ES-I3 (cell line): Measurements from ENCODE around the gene GRAMD1B.

ENCODE experiments used
- H3K36me3 ChIP-seq: 2 replicates; pipeline ENCODE4 v1.6.1; 2013; ENCODE audit warnings: mild to moderate bottlenecking, low read length, control low read depth, moderate library complexity; ENCODE audit not compliant: insufficient read depth
- H3K4me1 ChIP-seq: 2 replicates; pipeline ENCODE4 v1.6.1; 2013; ENCODE audit warnings: mild to moderate bottlenecking, control low read depth, low read length; ENCODE audit not compliant: insufficient read depth
- H3K9ac ChIP-seq: 2 replicates; pipeline ENCODE4 v1.6.1; 2013; ENCODE audit warnings: low read depth, mild to moderate bottlenecking, low read length, moderate library complexity
- H3K9me3 ChIP-seq: 2 replicates; pipeline ENCODE4 v1.6.1; 2013; ENCODE audit warnings: mild to moderate bottlenecking, low read length, moderate library complexity; ENCODE audit not compliant: control insufficient read depth, insufficient read depth

GRAMD1B gene

GRCh38 chr11:123582992-123583504 lies 153.0 kb downstream of the GRAMD1B start:
- no peaks in the 10 kb centered on the region for H3K4me1 ChIP-seq
- no peaks in the 10 kb centered on the region for H3K9me3 ChIP-seq
- peaks cover 2% of the 10 kb centered on the region; the same call in 1 of the 2 replicates for H3K36me3 ChIP-seq
- no peak overlapping the region for H3K9ac ChIP-seq

GRCh38 chr11:123584186-123584585 lies 154.1 kb downstream of the GRAMD1B start:
- no peaks in the 10 kb centered on the region for H3K4me1 ChIP-seq
- no peaks in the 10 kb centered on the region for H3K9me3 ChIP-seq
- H3K9ac ChIP-seq = no peak overlapping the region
- peaks cover 2% of the 10 kb centered on the region; the same call in 1 of the 2 replicates for H3K36me3 ChIP-seq

GRCh38 chr11:123584737-123585136 lies 154.7 kb downstream of the GRAMD1B start:
- Histone ChIP-seq H3K9me3 (no peaks in the 10 kb centered on the region), H3K4me1 (no peaks in the 10 kb centered on the region), H3K36me3 (peaks cover 2% of the 10 kb centered on the region; the same call in 1 of the 2 replicates), H3K9ac (no peak overlapping the region)

GRCh38 chr11:123585206-123585605 lies 155.1 kb downstream of the GRAMD1B start:
- H3K4me1 ChIP-seq = no peaks in the 10 kb centered on the region
- no peaks in the 10 kb centered on the region for H3K9me3 ChIP-seq
- no peak overlapping the region for H3K9ac ChIP-seq
- H3K36me3 ChIP-seq = peaks cover 2% of the 10 kb centered on the region; the same call in 1 of the 2 replicates

GRCh38 chr11:123585706-123586105 lies 155.6 kb downstream of the GRAMD1B start:
- Histone ChIP-seq H3K36me3 (peaks cover 2% of the 10 kb centered on the region; the same call in 1 of the 2 replicates), H3K9me3 (no peaks in the 10 kb centered on the region), H3K4me1 (no peaks in the 10 kb centered on the region), H3K9ac (no peak overlapping the region)

- Histone ChIP-seq H3K9ac (no peak overlapping the region), H3K4me1 (no peaks in the 10 kb centered on the region), H3K9me3 (no peaks in the 10 kb centered on the region), H3K36me3 (peaks cover 2% of the 10 kb centered on the region; the same call in 1 of the 2 replicates)
These were observed 156.5 kb downstream of the GRAMD1B start for GRCh38 chr11:123586568-123586967.

- H3K9me3 ChIP-seq = no peaks in the 10 kb centered on the region
- H3K9ac ChIP-seq = no peak overlapping the region
- peaks cover 2% of the 10 kb centered on the region; the same call in 1 of the 2 replicates for H3K36me3 ChIP-seq
- H3K4me1 ChIP-seq = no peaks in the 10 kb centered on the region
These were observed 157.0 kb downstream of the GRAMD1B start for GRCh38 chr11:123587044-123587443.

- Histone ChIP-seq H3K36me3 (peaks cover 2% of the 10 kb centered on the region; the same call in 1 of the 2 replicates), H3K4me1 (no peaks in the 10 kb centered on the region), H3K9ac (no peak overlapping the region), H3K9me3 (no peaks in the 10 kb centered on the region)
These were observed 157.5 kb downstream of the GRAMD1B start for GRCh38 chr11:123587559-123587958.

- Histone ChIP-seq H3K4me1 (no peaks in the 10 kb centered on the region), H3K9ac (no peak overlapping the region), H3K9me3 (no peaks in the 10 kb centered on the region), H3K36me3 (peaks cover under 1% of the 10 kb centered on the region; the same call in 1 of the 2 replicates)
These were observed 158.2 kb downstream of the GRAMD1B start for GRCh38 chr11:123588117-123588863.

- no peak overlapping the region for H3K9ac ChIP-seq
- no peaks in the 10 kb centered on the region for H3K4me1 ChIP-seq
These were observed 158.8 kb downstream of the GRAMD1B start for GRCh38 chr11:123588864-123589262.

GRCh38 chr11:123590296-123590912 lies 160.3 kb downstream of the GRAMD1B start:
- Histone ChIP-seq H3K36me3 (no peaks in the 10 kb centered on the region), H3K9me3 (no peaks in the 10 kb centered on the region), H3K9ac (no peak overlapping the region), H3K4me1 (no peaks in the 10 kb centered on the region)

More at GRCh38 chr11:123588864-123589262, 158.8 kb downstream of the GRAMD1B start:
- no peaks in the 10 kb centered on the region for H3K9me3 ChIP-seq
- H3K36me3 ChIP-seq = no peaks in the 10 kb centered on the region

- H3K36me3 ChIP-seq = peaks cover 2% of the 10 kb centered on the region; the same call in 1 of the 2 replicates
- no peaks in the 10 kb centered on the region for H3K9me3 ChIP-seq
- no peaks in the 10 kb centered on the region for H3K4me1 ChIP-seq
- H3K9ac ChIP-seq = no peak overlapping the region
These were observed 163.5 kb downstream of the GRAMD1B start for GRCh38 chr11:123593570-123593969.

GRCh38 chr11:123594188-123594901 lies 164.3 kb downstream of the GRAMD1B start:
- Histone ChIP-seq H3K9ac (no peak overlapping the region), H3K9me3 (no peaks in the 10 kb centered on the region), H3K36me3 (peaks cover 2% of the 10 kb centered on the region; the same call in 1 of the 2 replicates)

GRCh38 chr11:123594921-123595320 lies 164.9 kb downstream of the GRAMD1B start:
- Histone ChIP-seq H3K36me3 (peaks cover 2% of the 10 kb centered on the region; the same call in 1 of the 2 replicates), H3K9me3 (no peaks in the 10 kb centered on the region), H3K4me1 (no peaks in the 10 kb centered on the region), H3K9ac (no peak overlapping the region)

More at GRCh38 chr11:123594188-123594901, 164.3 kb downstream of the GRAMD1B start:
- H3K4me1 ChIP-seq = no peaks in the 10 kb centered on the region
